Measurements from ENCODE around the gene EFTUD2. TPM values are rescaled to one million over a fixed set of nuclear protein-coding genes. Genes with fewer than 3 reads are reported as not detected.
A peak's percentile ranks its signal among the peaks of the same experiment; 100 is the strongest.

EFTUD2 gene
- polyA plus RNA-seq, 4 donors, result 79.4 to 119 (median 110) TPM

GRCh38 chr17:44894642-44895041 lies 4.6 kb downstream of the EFTUD2 start:
- no peak for DNase-seq (ENCODE audit: low read depth in 4 of 4, low spot score in 3 of 4)

- DNase-seq (ENCODE audit: low read depth in 4 of 4, low spot score in 3 of 4), result no peak
Measured at GRCh38 chr17:44892250-44892649, 7.0 kb downstream of the EFTUD2 start.

GRCh38 chr17:44889003-44889402 lies 10.2 kb downstream of the EFTUD2 start:
- no peak for DNase-seq (ENCODE audit: low read depth in 4 of 4, low spot score in 3 of 4)

- DNase-seq (ENCODE audit: low read depth in 4 of 4, low spot score in 3 of 4), result no peak
Measured at GRCh38 chr17:44887971-44888954, 11.0 kb downstream of the EFTUD2 start.

- DNase-seq (ENCODE audit: low read depth in 4 of 4, low spot score in 3 of 4), result no peak
Measured at GRCh38 chr17:44887016-44887415, 12.2 kb downstream of the EFTUD2 start.

- DNase-seq (ENCODE audit: low read depth in 4 of 4, low spot score in 3 of 4), result no peak
Measured at GRCh38 chr17:44884941-44885340, 14.3 kb downstream of the EFTUD2 start.

- no peak for DNase-seq (ENCODE audit: low read depth in 4 of 4, low spot score in 3 of 4)
Measured at GRCh38 chr17:44881145-44881544, 18.1 kb downstream of the EFTUD2 start.

GRCh38 chr17:44880062-44880461 lies 19.2 kb downstream of the EFTUD2 start:
- no peak for DNase-seq (ENCODE audit: low read depth in 4 of 4, low spot score in 3 of 4)

GRCh38 chr17:44879376-44879775 lies 19.9 kb downstream of the EFTUD2 start:
- DNase-seq (ENCODE audit: low read depth in 4 of 4, low spot score in 3 of 4), result no peak

- peak in 1 of 4 donors; percentile 18 for DNase-seq (ENCODE audit: low read depth in 4 of 4, low spot score in 3 of 4)
Measured at GRCh38 chr17:44878627-44879221, 20.5 kb downstream of the EFTUD2 start.

GRCh38 chr17:44877121-44877520 lies 22.1 kb downstream of the EFTUD2 start:
- DNase-seq (ENCODE audit: low read depth in 4 of 4, low spot score in 3 of 4), result no peak

GRCh38 chr17:44875761-44876160 lies 23.5 kb downstream of the EFTUD2 start:
- no peak for DNase-seq (ENCODE audit: low read depth in 4 of 4, low spot score in 3 of 4)

- no peak for DNase-seq (ENCODE audit: low read depth in 4 of 4, low spot score in 3 of 4)
Measured at GRCh38 chr17:44872131-44872768, 27.0 kb downstream of the EFTUD2 start.

- DNase-seq (ENCODE audit: low read depth in 4 of 4, low spot score in 3 of 4), result no peak
Measured at GRCh38 chr17:44871556-44871955, 27.7 kb downstream of the EFTUD2 start.

GRCh38 chr17:44867841-44868240 lies 31.4 kb downstream of the EFTUD2 start:
- no peak for DNase-seq (ENCODE audit: low read depth in 4 of 4, low spot score in 3 of 4)

GRCh38 chr17:44865931-44866330 lies 33.3 kb downstream of the EFTUD2 start:
- DNase-seq (ENCODE audit: low read depth in 4 of 4, low spot score in 3 of 4), result no peak

GRCh38 chr17:44865231-44865660 lies 34.0 kb downstream of the EFTUD2 start:
- peak; percentile 33 to 69 (median 54) for DNase-seq (ENCODE audit: low read depth in 4 of 4, low spot score in 3 of 4)

GRCh38 chr17:44864831-44865230 lies 34.4 kb downstream of the EFTUD2 start:
- DNase-seq (ENCODE audit: low read depth in 4 of 4, low spot score in 3 of 4), result no peak

GRCh38 chr17:44863061-44863918 lies 36.0 kb downstream of the EFTUD2 start:
- DNase-seq (ENCODE audit: low read depth in 4 of 4, low spot score in 3 of 4), result no peak

- DNase-seq (ENCODE audit: low read depth in 4 of 4, low spot score in 3 of 4), result no peak
Measured at GRCh38 chr17:44862278-44862914, 36.8 kb downstream of the EFTUD2 start.

All from left renal pelvis (tissue), 4 donors.